Esophagus (tissue), 2 donors: ENCODE results near the gene E2F1. TPM values are rescaled to one million over a fixed set of nuclear protein-coding genes. Genes with fewer than 3 reads are reported as not detected.

Experiments
- H3K27ac ChIP-seq, 2 donors: one replicate each; pipeline ENCODE4 v1.5.1; 2013; ENCODE audit warnings: low read depth in 2 of 2, mild to moderate bottlenecking in 2 of 2, inconsistent platforms in 1 of 2, low read length in 1 of 2, moderate library complexity in 1 of 2
- H3K27me3 ChIP-seq, 2 donors: one replicate each; pipeline ENCODE4 v1.6.1; 2013; ENCODE audit warnings: low read length in 2 of 2, control low read depth in 1 of 2, mild to moderate bottlenecking in 1 of 2; ENCODE audit not compliant: insufficient read depth in 2 of 2, control insufficient read depth in 1 of 2
- H3K36me3 ChIP-seq, 2 donors: one replicate each; pipeline ENCODE4 v1.6.1; 2013; ENCODE audit warnings: low read length in 1 of 2; ENCODE audit not compliant: control insufficient read depth in 2 of 2, insufficient read depth in 2 of 2
- H3K4me1 ChIP-seq, 2 donors: one replicate each; pipeline ENCODE4 v1.6.1; 2013; ENCODE audit warnings: low read length in 1 of 2; ENCODE audit not compliant: control insufficient read depth in 2 of 2, insufficient read depth in 2 of 2
- H3K4me3 ChIP-seq, 2 donors: one replicate each; pipeline ENCODE4 v1.5.1; 2013; ENCODE audit warnings: low read length in 2 of 2, mild to moderate bottlenecking in 2 of 2, low read depth in 1 of 2, moderate library complexity in 1 of 2
- H3K9me3 ChIP-seq, 2 donors: one replicate each; pipeline ENCODE4 v1.6.1; 2013; ENCODE audit warnings: mild to moderate bottlenecking in 2 of 2, low read depth in 1 of 2, low read length in 1 of 2, moderate library complexity in 1 of 2; ENCODE audit not compliant: control insufficient read depth in 2 of 2, insufficient read depth in 1 of 2
- WGBS, 2 donors: extraction: QIAGEN DNeasy Blood & Tissue Kit; methylation state at CpG; one replicate each; pipeline ENCODE4 v1.1.7; 2013; 5-methylcytosine and 5-hydroxymethylcytosine counted together
- polyA plus RNA-seq, 2 donors: library from polyadenylated mRNA; stranded (reverse); fragments of 200-250 nt; gene quantifications; one replicate each; pipeline ENCODE4 v1.2.3, GENCODE V29; 2013
- donor health status: healthy with polysubstance abuse.
- donor health status: Bipolar disorder and iron deficiency.

The E2F1 gene
- polyA plus RNA-seq, 2 donors = 6.4 to 6.7 TPM

DNA sequence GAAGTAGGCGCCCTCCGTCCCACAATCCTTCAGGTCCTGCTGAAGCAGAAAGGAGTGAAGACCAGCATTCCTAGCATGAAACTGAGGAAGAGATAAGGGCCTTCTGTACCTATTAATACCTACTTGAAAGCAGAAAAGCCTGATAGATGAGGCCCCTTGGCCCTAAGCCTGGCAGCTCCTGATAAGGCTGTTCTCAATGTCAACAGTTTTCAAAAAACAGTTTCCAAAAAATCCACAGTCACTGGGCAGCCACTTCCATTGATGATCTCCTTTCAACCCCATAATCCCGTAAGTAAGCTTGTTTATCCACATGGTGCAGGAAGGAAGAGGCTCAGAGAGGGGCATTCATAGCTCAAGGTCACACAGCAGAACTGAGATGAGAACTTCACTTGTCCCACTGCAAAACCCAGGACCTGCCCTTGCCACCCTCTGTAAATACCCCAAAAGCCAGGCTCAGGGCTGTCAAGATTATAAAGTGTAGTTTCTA is 2.8 kb upstream of the E2F1 start:
- Histone ChIP-seq H3K9me3 (no peaks in the 10 kb centered on the region), H3K4me3 (no peak overlapping the region), H3K27me3 (no peaks in the 10 kb centered on the region), H3K4me1 (peaks cover 2 to 9% of the 10 kb centered on the region in 2 donors), H3K36me3 (no peaks in the 10 kb centered on the region), H3K27ac (no peak overlapping the region)
- WGBS, 2 donors = 74 to 89% methylated on average over 3 of the region's 3 CpGs

DNA sequence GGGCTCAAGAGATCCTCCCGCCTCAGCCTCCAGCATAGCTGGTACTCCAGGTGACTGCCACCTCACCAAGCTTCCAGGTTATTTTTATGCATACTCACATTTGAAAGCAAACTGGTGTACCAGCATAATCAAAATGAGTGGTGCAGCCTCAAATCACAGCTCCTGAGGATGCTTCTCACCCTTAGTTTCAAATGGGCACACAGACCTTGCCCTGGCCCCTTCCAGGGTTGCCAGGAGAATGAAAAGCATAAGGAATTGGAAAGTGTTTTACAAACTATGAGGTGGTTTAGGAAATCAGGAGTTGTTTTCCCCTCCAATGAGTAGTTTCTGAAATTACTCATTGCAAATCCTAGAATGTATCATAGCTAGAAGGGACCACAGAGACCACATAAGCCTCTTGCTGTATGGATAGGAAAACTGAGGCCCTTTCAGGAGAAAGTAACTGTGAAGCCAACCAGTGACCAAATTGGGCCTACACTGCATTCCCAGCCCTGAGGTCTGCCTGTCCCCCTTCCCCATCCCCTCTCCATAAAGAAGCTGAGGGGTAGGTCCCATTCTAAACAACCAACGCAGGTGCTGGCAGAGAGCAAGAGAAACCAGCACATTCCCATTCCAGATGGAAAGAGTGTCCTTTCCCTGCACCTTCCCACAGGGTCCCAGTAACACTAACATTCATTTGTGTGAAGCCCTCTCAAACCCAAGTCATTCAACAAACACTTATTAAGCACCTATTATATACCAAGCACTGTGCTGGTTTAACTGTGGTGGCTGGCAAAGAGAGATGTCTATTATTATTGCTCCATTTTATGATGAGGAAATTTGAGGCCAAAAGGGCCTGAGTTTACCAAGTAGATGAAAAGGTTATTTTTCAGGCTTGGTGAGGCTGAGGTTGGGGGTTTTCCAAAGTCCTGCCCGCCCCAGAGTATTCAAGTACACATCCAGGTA is 2.1 kb upstream of the E2F1 start:
- H3K4me3 ChIP-seq = no peak overlapping the region
- no peaks in the 10 kb centered on the region for H3K27me3 ChIP-seq
- H3K27ac ChIP-seq = no peak overlapping the region
- no peaks in the 10 kb centered on the region for H3K9me3 ChIP-seq
- WGBS, 2 donors = 88 to 96% methylated on average over 3 of the region's 3 CpGs
- peaks cover 2 to 9% of the 10 kb centered on the region in 2 donors for H3K4me1 ChIP-seq
- no peaks in the 10 kb centered on the region for H3K36me3 ChIP-seq

DNA sequence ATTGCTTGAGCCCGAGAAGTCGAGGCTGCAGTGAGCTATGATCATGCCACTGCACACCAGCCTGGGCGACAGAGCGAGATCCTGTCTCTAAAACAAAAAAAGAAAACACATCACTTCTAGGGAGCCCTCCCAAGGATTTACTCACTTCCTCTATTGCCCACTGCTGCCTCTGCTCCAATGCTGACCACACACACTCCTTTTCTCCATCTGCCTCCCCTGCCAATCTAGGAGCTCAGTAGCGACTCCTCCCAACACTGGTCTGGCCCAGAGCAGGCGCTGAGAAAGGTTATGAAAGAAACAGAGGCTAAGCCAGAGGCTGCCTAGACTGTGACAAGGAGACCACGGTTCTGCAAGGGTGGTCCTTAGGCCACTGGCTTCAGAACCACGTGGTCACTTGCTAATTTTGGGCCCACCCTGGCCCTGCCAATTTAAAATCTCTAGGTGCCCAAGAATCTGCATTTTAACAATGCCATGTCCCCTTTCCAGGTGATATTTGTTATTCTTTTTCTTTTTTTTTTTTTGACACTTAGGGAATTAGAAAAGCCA is 1.3 kb upstream of the E2F1 start:
- Histone ChIP-seq H3K9me3 (no peaks in the 10 kb centered on the region), H3K4me3 (no peak overlapping the region), H3K27me3 (no peaks in the 10 kb centered on the region), H3K36me3 (no peaks in the 10 kb centered on the region), H3K4me1 (peaks cover 2 to 9% of the 10 kb centered on the region in 2 donors), H3K27ac (no peak overlapping the region)
- WGBS, 2 donors = 81 to 82% methylated on average over 8 of the region's 8 CpGs

DNA sequence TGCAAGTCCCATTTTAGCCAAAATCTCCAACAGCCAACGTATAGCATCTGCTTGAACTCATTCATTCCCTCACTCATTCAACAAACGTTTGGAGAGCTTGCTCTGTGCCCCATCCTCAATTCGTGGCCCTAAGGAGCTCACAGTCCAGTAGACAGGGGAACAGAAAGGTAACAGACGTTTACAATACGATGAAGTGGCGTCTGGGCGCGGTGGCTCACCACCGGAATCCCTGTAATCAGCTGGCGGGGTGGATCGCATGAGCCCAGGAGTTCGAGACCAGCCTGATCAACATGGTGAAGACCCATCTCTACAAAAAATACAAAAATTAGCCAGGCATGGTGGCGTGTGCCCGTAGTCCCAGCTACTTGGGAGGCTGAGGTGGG is 790 bp upstream of the E2F1 start:
- WGBS, 2 donors = 77 to 79% methylated on average over 14 of the region's 14 CpGs
- Histone ChIP-seq H3K4me3 (no peak overlapping the region), H3K27ac (peak overlapping the region in 1 of 2 donors; percentile 61)

DNA sequence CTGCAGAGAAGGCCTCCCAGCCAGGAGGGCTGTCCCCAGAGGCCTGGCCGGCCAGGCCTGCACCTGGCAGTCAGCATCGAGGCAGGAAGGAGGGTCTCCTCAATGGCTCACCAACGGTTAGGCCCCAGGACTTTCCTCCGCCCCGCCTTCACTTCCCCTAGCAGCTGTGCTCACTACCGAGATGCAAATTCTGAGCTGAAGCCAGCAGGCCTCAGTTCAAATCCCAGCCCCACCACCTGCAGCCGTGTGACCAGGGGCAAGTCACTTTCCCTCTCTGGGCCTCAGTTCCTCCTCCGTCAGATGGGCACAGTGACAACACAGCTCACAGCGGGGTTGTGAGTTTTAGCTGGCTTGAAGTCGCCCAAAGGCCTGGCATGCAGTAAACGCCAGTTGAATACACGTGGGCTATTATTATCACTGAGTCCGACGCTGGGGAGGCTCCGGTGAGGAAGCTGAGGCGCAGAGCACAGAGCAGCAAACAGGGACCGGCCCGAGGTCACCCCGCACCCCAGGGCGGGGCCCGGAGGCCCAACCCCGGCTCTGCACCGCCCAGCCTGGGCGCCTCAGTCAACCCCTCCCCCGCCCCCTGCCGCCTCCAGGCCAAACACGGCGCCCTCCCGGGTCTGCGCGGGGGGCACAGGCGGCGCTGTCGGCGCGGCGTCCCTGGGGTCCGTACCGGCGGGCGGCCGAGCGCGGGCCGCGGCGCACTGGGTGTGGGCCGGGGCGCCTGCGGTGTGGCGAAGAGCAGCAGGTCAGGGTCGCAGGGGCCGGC is 671 bp downstream of the E2F1 start:
- 2% methylated on average over 31 to 53 of the region's 53 CpGs for WGBS, 2 donors
- H3K4me3 ChIP-seq = peak overlapping the region; percentile 53 to 80
- no peaks in the 10 kb centered on the region for H3K27me3 ChIP-seq
- peaks cover 2 to 9% of the 10 kb centered on the region in 2 donors for H3K4me1 ChIP-seq
- no peaks in the 10 kb centered on the region for H3K36me3 ChIP-seq
- H3K9me3 ChIP-seq = no peaks in the 10 kb centered on the region
- peak overlapping the region; percentile 80 to 92 for H3K27ac ChIP-seq

More for the DNA sequence above, 790 bp upstream of the E2F1 start:
- H3K9me3 ChIP-seq = no peaks in the 10 kb centered on the region
- H3K27me3 ChIP-seq = no peaks in the 10 kb centered on the region
- peaks cover 2 to 9% of the 10 kb centered on the region in 2 donors for H3K4me1 ChIP-seq
- no peaks in the 10 kb centered on the region for H3K36me3 ChIP-seq

DNA sequence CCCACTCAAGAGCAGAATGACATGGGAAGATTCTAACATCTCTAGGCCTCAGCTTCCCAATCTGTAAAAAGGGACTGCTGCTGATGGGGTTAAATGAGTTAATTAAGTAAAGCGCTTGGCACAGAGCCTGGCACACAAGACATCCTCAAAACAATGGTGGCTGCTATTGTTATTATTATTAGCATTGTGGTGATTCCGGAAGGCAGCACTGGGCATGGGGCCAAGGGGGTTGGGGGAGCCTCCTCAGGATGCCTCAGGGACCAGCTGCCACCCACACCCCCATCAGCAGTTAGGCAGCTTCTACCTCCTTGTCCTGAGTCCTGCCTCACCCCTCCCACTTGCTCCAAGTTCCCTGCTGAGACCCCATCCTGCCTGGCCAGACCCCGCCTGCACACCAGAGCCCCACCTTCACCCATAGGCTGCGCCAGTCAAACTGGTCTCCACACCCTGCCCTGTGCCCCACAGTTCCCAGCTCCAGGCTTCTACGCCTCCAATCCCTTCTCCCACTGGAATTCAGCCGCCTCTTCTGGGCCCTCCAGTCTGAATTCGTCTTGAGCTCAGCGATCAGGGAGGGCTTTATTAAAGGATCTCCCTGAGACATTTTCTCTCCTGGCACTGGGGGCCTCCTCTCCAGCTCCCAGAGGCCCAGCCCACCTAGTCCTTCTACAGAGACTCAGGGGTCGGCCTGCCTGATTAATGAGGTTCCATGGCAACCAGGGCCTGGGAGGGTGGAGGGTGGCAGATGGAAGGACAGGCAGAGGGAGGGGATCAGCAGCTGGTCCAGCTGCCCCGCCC is 1.5 kb downstream of the E2F1 start:
- H3K36me3 ChIP-seq = no peaks in the 10 kb centered on the region

DNA sequence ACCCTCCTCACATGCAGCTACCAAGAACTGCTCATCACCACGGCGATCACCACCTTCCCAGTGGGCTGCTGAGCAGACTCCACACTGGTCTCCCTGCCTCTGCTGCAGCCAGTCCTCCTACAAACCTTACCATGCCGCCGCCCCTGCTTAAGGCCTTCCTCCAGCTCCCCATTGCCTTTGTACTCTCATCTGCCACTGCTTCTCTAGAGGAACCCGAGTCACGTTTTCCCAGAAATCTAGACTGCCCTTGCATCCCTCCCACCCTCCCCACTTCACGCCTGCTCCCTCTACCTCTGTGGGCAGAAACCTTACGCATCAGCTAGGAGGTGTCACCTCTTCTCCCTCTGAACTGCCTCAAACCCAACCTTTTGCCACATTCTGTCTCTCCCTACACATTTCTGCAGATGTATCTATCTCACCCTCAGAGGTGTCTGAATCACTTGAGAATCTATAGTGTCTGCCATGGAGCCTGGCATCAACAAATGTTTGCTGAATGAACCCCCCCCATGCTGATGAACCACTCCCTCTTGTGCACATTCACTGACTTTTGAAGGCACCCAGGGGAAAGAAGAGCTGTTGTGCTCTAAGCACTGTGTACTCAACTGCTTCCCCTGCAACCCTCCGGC is 4.3 kb downstream of the E2F1 start:
- Histone ChIP-seq H3K27ac (no peak overlapping the region), H3K36me3 (peaks cover 0 to 2% of the 10 kb centered on the region in 2 donors), H3K4me1 (peaks cover 2 to 9% of the 10 kb centered on the region in 2 donors), H3K27me3 (no peaks in the 10 kb centered on the region), H3K9me3 (no peaks in the 10 kb centered on the region), H3K4me3 (no peak overlapping the region)
- 86 to 89% methylated on average over 9 of the region's 9 CpGs for WGBS, 2 donors

More for the DNA sequence above, 1.5 kb downstream of the E2F1 start:
- no peaks in the 10 kb centered on the region for H3K27me3 ChIP-seq
- peak overlapping the region; percentile 43 to 80 for H3K4me3 ChIP-seq
- peak overlapping the region; percentile 50 to 92 for H3K27ac ChIP-seq
- H3K4me1 ChIP-seq = peaks cover 2 to 9% of the 10 kb centered on the region in 2 donors
- H3K9me3 ChIP-seq = no peaks in the 10 kb centered on the region
- 30 to 41% methylated on average over 10 of the region's 10 CpGs for WGBS, 2 donors

DNA sequence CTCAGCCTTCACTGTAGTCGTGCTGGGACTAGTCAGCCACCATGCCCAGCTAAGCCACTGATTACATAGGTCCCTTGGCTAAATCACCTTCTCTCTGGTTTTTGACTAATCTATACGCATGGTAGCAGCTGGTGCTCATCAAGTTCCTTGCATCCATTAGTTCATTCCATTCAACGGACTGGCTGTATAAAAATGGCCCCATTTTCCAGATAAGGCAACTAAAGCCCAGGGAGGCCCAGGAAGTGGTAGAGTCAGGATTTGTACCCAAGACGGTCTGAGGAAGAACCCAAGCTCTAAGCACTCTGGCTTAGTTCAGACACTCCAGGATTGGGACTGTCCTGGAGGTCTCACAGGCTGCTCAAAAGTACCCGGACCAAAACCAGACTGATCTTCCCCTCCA is 4.9 kb downstream of the E2F1 start:
- H3K4me3 ChIP-seq = no peak overlapping the region

More for the DNA sequence above, 4.9 kb downstream of the E2F1 start:
- Histone ChIP-seq H3K4me1 (peaks cover 2 to 7% of the 10 kb centered on the region in 2 donors), H3K27ac (no peak overlapping the region), H3K27me3 (no peaks in the 10 kb centered on the region), H3K36me3 (peaks cover 0 to 7% of the 10 kb centered on the region in 2 donors), H3K9me3 (no peaks in the 10 kb centered on the region)
- WGBS, 2 donors = 84 to 87% methylated on average over 5 of the region's 5 CpGs
